SKM-1 (cell line): ENCODE data around the gene FAM78B.
A peak's percentile ranks its signal among the peaks of the same experiment; 100 is the strongest.

Experiments
- DNase-seq: peaks from one replicate; lab custom pipeline; 2025; ENCODE audit not compliant: unreplicated experiment; lab: John Stamatoyannopoulos, UW

The FAM78B gene, protein sequence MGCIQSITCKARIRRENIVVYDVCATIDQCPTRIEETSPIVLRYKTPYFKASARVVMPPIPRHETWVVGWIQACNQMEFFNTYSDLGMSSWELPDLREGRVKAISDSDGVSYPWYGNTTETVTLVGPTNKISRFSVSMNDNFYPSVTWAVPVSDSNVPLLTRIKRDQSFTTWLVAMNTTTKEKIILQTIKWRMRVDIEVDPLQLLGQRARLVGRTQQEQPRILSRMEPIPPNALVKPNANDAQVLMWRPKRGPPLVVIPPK

GRCh38 chr1:166166698-166167571, at the start of gene FAM78B:
TSS of gene FAM78B (minus strand) at chr1:166167001. CDS start at chr1:166166248, 753 bp downstream.
- peak; percentile 18 for DNase-seq

DNA sequence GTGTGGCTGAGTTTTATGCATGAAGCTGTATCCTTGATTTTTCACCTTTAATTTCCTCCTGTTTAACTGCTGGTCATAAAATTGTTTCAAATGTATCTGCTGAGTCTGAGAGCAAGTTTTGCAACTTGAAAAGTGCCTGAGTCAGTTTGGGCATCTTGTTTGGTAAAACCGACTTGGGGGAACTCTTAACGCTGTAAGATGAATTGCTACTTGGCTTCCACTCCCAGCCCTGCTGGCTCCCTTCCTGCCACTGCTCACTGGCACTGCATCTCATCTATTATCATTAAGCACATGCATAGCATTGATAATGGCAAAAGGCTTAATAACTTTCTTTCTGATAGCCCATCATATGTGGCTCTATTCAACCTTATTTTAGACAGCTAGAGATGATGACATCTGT, 35.7 kb upstream of the FAM78B start:
- no peak for DNase-seq

- DNase-seq = no peak
Observed at GRCh38 chr1:166200743-166201142, 33.9 kb upstream of the FAM78B start.

DNA sequence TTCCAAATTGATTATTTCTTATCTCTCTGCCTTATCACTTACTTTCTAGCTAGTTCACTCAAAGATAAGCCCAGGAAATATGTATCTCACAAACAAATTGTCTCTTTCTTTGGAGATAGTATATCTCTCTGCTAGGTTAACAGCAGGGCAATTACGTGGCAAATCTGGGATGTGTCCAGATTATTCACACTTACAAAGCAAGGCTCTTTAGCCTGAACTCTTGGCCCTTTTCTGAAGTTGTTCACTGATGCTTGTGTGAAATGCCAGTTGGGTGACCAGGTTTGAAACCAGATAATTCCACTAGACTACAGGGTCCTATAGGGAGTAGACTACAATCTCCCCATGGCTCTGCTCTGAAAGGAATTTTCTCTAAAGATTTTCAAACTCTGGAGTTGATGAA, 30.8 kb upstream of the FAM78B start:
- no peak for DNase-seq

DNA sequence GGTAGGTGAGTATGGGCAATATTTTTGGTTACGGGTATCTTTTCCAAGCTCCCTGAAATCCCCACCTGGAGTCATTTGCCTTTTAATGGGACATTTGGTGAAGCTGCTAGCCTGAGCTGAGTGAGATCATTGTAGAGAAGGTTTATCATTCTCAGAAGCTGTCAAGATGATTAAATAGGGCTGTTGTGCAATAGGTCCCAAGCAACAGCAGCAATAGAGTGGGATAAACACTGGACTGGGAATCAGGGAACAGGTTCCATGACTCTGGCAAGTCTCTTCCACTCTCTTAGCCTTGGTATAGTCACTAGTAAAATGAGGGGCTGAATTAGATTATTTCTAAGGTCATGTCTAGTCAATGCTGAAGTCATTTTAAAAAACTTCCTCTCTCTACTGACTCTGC, 30.3 kb upstream of the FAM78B start:
- DNase-seq = no peak

- DNase-seq = no peak
Observed at GRCh38 chr1:166193057-166193698, 26.4 kb upstream of the FAM78B start.

DNA sequence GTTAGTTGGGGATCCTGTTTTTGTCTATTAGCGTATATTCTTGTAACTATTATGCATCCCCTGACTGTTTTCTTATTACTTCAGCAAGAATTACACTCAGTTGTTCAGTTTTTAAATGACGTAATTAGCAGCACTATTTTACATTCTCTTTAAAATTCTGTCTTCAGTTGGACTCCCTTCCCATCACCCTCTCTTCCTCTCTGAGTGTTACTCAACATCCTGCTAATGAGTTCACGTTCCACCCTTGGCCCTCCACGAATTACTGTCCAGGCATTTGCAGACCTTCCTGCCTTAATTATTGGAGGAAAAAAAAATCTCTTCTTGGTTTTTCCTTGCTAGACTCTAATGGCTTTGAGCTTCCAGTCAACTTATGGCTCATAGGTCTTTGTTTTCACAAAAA, 23.6 kb upstream of the FAM78B start:
- DNase-seq = no peak

- DNase-seq = no peak
Observed at GRCh38 chr1:166189126-166189525, 22.3 kb upstream of the FAM78B start.

- no peak for DNase-seq
Observed at GRCh38 chr1:166185526-166185925, 18.7 kb upstream of the FAM78B start.

- DNase-seq = no peak
Observed at GRCh38 chr1:166184897-166185296, 18.1 kb upstream of the FAM78B start.

DNA sequence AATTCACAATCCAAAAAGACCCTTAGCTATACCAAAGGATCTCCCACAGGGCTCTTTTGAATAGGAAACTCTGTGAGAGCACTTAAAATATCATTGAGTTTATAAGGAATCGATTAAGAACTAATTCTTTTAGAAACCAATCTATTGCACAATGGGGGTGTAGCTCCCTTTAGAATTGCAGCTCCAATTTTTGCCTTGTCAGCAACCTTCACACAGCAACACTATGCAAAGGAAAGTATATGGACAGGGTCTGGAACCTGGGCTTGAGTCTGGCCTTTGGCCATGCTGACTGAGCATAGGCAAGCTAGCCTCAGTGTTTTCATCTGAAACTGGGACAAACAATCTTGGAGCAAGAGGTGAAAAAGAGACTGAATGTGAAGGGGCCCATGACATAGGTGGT, 17.2 kb upstream of the FAM78B start:
- no peak for DNase-seq

- no peak for DNase-seq
Observed at GRCh38 chr1:166182281-166182680, 15.5 kb upstream of the FAM78B start.

- DNase-seq = no peak
Observed at GRCh38 chr1:166176416-166176815, 9.6 kb upstream of the FAM78B start.

- DNase-seq = no peak
Observed at GRCh38 chr1:166175032-166175431, 8.2 kb upstream of the FAM78B start.

- no peak for DNase-seq
Observed at GRCh38 chr1:166174108-166174507, 7.3 kb upstream of the FAM78B start.

DNA sequence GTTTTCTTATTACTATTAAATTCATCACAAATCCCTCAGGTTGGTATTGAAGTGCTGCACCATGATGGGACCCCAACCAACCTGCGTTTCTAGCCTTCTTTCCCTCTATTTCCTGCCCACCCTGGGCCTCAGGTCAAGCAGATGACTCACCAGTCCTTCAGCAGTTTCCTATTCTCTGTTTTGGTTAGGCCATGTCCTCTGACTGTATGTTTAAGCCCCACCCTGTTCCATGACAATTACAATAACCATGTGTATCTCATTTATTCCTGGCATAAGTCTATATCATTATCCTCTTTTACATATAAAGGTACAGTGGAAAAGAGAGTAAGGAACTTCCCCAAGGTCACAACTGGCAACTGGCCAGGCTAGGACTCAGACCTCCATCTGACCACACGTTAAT, 5.3 kb upstream of the FAM78B start:
- no peak for DNase-seq

DNA sequence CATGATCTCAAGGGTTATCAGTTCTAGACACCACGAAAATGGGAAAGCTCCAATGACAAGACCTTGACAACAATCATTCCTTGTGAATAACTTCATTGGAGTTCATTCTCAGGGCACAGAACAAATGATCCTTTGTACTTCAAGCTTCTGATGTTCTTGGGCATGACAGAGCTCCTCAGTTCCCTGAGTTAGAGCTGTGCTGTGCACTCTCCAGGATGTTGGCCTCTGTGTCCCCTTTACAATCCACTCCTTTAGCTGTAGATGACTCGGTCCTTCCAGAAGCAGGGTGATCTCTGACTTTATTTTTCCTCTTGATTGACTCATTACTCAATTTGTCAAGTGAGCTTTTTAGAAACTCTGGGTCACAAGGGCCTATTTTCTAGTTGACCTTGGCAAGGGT, 3.9 kb upstream of the FAM78B start:
- no peak for DNase-seq

- no peak for DNase-seq
Observed at GRCh38 chr1:166170075-166170474, 3.3 kb upstream of the FAM78B start.

DNA sequence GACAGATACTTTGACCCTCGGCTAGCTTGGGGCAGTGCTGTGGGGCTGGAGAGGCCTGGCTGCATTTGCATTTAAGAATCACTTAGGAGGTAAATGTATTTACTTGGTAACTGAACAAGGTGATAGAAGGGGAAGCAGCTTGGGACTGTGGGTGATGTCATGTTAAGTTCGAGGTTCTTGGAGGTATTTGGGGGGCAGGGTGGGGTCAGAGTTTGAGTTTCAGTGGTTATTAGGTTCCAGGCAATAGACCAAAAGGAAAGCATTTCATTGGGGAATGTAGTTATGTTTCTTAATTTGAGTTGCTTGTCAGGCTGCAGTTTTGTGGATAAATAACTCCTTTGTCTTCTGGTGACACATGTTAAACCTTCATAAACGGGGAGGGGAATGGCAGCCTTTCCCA, 2.4 kb upstream of the FAM78B start:
- no peak for DNase-seq

DNA sequence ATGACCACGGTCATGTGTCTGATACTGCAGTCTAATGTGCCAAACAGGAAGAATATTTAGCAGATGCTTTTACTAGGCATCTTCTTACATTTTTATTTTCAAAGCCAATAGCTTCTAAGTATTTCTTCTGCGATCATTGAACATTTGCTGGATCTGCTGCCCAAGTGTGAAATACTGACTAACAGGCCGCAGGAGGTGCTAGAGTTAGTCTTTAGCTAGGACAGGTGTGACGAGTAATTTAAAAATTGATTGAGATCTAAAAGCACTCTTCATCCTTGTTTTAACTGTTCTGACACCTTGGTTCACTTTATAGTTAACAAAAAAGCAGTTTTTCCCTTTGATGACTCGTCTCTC, 748 bp upstream of the FAM78B start:
- no peak for DNase-seq

DNA sequence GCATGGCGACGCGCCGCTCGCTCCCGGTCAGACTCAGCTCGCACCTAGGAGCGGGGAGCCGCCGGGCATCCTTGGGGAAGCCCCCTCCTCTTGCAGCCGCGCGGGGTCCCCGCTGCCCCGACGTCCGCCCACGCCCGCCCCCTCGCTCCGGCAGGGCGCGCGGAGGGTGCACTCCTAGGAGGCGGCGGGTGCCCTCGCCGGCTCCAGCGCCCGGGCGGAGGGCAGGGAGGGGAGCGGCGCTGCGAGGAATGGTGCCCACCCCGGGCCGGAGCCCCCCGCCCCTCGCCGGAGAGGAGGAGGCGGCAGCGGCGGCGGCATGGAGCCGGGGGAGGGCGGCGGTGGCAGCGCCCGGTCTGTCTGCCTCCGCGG, 488 bp downstream of the FAM78B start:
- no peak for DNase-seq

DNA sequence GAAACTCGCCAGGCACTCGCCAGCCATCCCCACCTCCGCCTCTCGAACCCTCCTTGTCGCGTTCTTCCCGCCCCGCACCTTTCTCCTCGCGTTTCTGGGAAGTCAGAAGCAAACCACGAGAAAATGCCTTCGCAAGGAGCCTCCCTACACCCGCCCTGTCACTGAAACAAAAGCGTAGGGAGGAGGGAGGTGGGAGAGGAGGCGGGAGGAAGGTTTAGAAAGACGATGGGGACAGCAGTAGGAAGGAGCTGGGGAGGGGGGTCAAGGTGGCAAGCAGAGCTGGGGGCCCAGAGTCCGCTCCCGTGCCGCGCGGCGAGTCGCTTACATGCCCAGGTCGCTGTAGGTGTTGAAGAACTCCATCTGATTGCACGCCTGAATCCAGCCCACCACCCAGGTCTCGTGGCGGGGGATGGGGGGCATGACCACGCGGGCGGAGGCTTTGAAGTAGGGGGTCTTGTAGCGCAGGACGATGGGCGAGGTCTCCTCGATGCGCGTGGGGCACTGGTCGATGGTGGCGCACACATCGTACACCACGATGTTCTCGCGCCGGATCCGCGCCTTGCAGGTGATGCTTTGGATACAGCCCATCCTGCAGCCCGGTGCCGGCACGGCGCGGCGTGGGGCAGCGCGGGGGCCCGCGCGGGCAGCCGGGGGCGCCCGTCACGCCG, 1.0 kb downstream of the FAM78B start:
- DNase-seq = no peak
